ENCODE data around the gene UGP2.

Gene UGP2

GRCh38 chr2:63866009-63866709 lies 24.5 kb downstream of the UGP2 start:
- DNase-seq, result no peak

- DNase-seq, result no peak
Measured at GRCh38 chr2:63870679-63871078, 29.0 kb downstream of the UGP2 start.

- no peak for DNase-seq
Measured at GRCh38 chr2:63871864-63872263, 30.2 kb downstream of the UGP2 start.

- no peak for DNase-seq
Measured at GRCh38 chr2:63872571-63873328, 31.1 kb downstream of the UGP2 start.

- DNase-seq, result no peak
Measured at GRCh38 chr2:63874204-63875130, 32.8 kb downstream of the UGP2 start.

GRCh38 chr2:63875131-63875527 lies 33.4 kb downstream of the UGP2 start:
- DNase-seq, result no peak

- DNase-seq, result no peak
Measured at GRCh38 chr2:63875559-63876245, 34.0 kb downstream of the UGP2 start.

GRCh38 chr2:63876311-63876710 lies 34.6 kb downstream of the UGP2 start:
- DNase-seq, result no peak

- no peak for DNase-seq
Measured at GRCh38 chr2:63878486-63878885, 36.8 kb downstream of the UGP2 start.

GRCh38 chr2:63879876-63880433 lies 38.3 kb downstream of the UGP2 start:
- DNase-seq, result no peak

- DNase-seq, result no peak
Measured at GRCh38 chr2:63880625-63881024, 38.9 kb downstream of the UGP2 start.

GRCh38 chr2:63881205-63881604 lies 39.5 kb downstream of the UGP2 start:
- no peak for DNase-seq

GRCh38 chr2:63882395-63883105 lies 40.9 kb downstream of the UGP2 start:
- DNase-seq, result no peak

- DNase-seq, result no peak
Measured at GRCh38 chr2:63886445-63886844, 44.7 kb downstream of the UGP2 start.

GRCh38 chr2:63888053-63888452 lies 46.4 kb downstream of the UGP2 start:
- no peak for DNase-seq

GRCh38 chr2:63888490-63889402 lies 47.0 kb downstream of the UGP2 start:
- DNase-seq, result peak; percentile 29

GRCh38 chr2:63890678-63891077 lies 49.0 kb downstream of the UGP2 start:
- no peak for DNase-seq

GRCh38 chr2:63891488-63892030 lies 49.9 kb downstream of the UGP2 start:
- no peak for DNase-seq

GRCh38 chr2:63893163-63893562 lies 51.5 kb downstream of the UGP2 start:
- DNase-seq, result no peak

GRCh38 chr2:63894167-63894566 lies 52.5 kb downstream of the UGP2 start:
- no peak for DNase-seq
